GM12875 (cell line): ENCODE measurements around the gene DLX2.
"Not testable (repeated sequence)": the region's sequence is repeated elsewhere in the genome, so short reads cannot be mapped to it uniquely, and the experiment has no call there.

Experiments used
- H3K4me3 ChIP-seq: one replicate; pipeline ENCODE4 v1.5.1; 2011; ENCODE audit warnings: low read depth, low read length, control low read depth
- CTCF ChIP-seq: IDR thresholded peaks from 2 replicates; pipeline ENCODE4 v1.5.1; 2011; ENCODE audit warnings: low read depth, mild to moderate bottlenecking, control low read depth, inconsistent platforms, low read length, moderate library complexity, borderline replicate concordance; ENCODE audit not compliant: insufficient read depth

Gene DLX2

GRCh38 chr2:172114579-172114978, 11.9 kb upstream of the DLX2 start:
- TF ChIP-seq CTCF: no peak

DNA sequence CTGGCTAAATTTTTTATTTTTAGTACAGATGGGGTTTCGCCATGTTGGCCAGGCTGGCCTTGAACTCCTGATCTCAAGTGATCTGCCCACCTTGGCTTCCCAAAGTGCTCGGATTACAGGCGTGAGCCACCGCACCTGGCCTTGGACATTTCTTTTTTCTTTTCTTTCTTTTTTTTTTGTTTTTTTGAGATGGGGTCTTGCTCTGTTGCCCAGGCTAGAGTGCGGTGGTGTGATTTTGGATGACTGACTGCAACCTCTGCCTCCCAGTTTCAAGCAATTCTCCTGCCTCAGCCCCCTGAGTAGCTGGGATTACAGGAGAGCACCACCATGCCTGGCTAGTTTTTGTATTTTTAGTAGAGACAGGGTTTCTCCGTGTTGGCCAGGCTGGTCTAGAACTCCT, 11.5 kb upstream of the DLX2 start:
- not testable (repeated sequence) for H3K4me3 ChIP-seq

More at GRCh38 chr2:172114579-172114978, 11.9 kb upstream of the DLX2 start:
- no peak overlapping the region for H3K4me3 ChIP-seq

DNA sequence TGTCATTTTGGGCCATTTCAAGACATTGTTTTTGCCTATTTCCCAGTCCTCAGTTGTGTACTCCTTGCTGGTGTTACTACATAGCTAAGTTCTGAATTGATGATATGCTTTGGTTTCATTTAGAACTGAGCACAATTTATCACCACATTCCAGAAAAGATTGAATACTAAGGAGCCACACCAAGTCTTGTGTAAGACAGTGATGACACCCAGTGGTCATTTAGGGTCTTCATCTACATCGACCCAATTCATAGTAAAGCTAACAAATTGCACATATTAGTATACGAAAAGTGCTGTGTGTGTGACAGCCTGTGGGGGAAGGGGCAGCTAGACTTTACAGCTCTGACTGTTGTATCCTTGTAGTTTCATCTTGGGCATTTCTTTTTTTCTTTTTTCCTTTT, 10.9 kb upstream of the DLX2 start:
- TF ChIP-seq CTCF: peak; percentile 29; the same call in 1 of the 2 replicates
- no peak overlapping the region for H3K4me3 ChIP-seq

DNA sequence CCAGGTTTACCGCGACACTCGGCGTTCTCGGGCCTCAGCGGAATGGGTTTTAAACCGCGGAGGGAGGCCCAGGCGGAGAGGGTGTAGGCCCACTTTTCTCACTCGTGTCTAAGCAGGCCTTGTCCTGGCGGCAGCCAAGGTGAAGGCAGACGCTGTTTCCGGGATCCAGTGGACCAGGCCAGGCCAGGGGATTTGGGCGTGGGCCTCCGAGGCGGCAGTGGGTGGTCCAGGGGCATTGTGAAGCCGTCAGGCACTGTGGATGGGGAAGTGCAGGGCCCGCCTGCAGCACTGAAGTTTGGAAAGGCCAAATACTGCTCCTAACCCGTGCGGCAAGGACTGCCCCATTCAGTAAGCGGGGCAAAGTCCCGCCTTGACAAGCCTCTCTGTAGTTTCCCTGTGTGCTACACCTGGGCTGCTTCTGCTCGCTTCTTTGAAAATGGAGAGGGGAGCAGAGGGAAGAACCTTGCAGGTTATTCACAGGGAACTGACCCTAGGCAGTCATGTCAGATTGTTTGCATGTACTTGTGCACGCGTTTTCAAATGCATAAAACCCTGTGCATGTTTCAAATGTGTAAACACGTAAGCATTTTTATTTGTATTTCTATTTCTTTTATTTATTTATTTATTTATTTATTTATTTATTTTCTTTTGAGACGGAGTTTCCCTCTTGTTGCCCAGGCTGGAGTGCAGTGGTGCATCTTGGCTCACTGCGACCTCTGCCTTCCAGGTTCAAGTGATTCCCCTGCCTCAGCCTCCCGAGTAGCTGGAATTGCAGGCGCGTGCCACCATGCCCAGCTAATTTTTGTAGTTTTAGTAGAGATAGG, 7.5 kb upstream of the DLX2 start:
- H3K4me3 ChIP-seq: no peak overlapping the region
- no peak for TF ChIP-seq CTCF

- TF ChIP-seq CTCF: no peak
- H3K4me3 ChIP-seq: no peak overlapping the region
Measured at GRCh38 chr2:172109256-172109987, 6.7 kb upstream of the DLX2 start.

GRCh38 chr2:172108587-172108930, 5.9 kb upstream of the DLX2 start:
- TF ChIP-seq CTCF: no peak
- no peak overlapping the region for H3K4me3 ChIP-seq

GRCh38 chr2:172107690-172108586, 5.2 kb upstream of the DLX2 start:
- no peak overlapping the region for H3K4me3 ChIP-seq
- no peak for TF ChIP-seq CTCF
